ENCODE data around the gene AHRR. TPM values are rescaled to one million over a fixed set of nuclear protein-coding genes. Genes with fewer than 3 reads are reported as not detected.

AHRR gene
- polyA plus RNA-seq, 2 of the 4 experiments (the other 2 are of a cell fraction) = 1.2 to 1.7 TPM

GRCh38 chr5:337563-338130 lies 16.1 kb downstream of the AHRR start:
- Histone ChIP-seq H3K27ac (peak overlapping the region in 1 of 2 experiments; percentile 42; a peak in 1 of 6 replicates), H3K4me1 (no peaks in the 10 kb centered on the region), H3K4me2 (no peak overlapping the region), H3K4me3 (no peak overlapping the region), H3K9me3 (no peaks in the 10 kb centered on the region)
- peak; percentile 14 to 41; a peak in 1 of 5 replicates for TF ChIP-seq RAD21 (conservative IDR thresholded peaks at IDR 0.05 in 1 of 2, IDR thresholded peaks at IDR 0.05 in 1 of 2)
- TF ChIP-seq TFCP2L1 (CRISPR knock-in tag; IDR thresholded peaks at IDR 0.05) = no peak
- TF ChIP-seq, protein P1, sequence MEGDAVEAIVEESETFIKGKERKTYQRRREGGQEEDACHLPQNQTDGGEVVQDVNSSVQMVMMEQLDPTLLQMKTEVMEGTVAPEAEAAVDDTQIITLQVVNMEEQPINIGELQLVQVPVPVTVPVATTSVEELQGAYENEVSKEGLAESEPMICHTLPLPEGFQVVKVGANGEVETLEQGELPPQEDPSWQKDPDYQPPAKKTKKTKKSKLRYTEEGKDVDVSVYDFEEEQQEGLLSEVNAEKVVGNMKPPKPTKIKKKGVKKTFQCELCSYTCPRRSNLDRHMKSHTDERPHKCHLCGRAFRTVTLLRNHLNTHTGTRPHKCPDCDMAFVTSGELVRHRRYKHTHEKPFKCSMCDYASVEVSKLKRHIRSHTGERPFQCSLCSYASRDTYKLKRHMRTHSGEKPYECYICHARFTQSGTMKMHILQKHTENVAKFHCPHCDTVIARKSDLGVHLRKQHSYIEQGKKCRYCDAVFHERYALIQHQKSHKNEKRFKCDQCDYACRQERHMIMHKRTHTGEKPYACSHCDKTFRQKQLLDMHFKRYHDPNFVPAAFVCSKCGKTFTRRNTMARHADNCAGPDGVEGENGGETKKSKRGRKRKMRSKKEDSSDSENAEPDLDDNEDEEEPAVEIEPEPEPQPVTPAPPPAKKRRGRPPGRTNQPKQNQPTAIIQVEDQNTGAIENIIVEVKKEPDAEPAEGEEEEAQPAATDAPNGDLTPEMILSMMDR (IDR thresholded peaks at IDR 0.05) = peak; percentile 50
- TF ChIP-seq MAFK (IDR thresholded peaks at IDR 0.05; ENCODE audit: partially characterized antibody) = peak; percentile 18
- 48% methylated on average over 12 of the region's 12 CpGs for WGBS (ENCODE audit: missing lambda C conversion rate)
- POLR2A ChIA-PET = no interaction called here
- CTCF ChIA-PET = interaction anchor here (0.6 to 5.1 kb wide), 22 partner anchors 8 to 116 kb away, joined by 3 to 29 read pairs (median 6); partner anchors contain the start of gene AHRR
- FAIRE-seq = no peak
- DNase-seq (ENCODE audit: low read depth in 1 of 2, low spot score in 1 of 2) = peak; percentile 70 to 77
- peak; percentile 99 to 100 for ATAC-seq

- H3K9me3 ChIP-seq = no peaks in the 10 kb centered on the region
- ChIA-PET CTCF (no interaction called here), POLR2A (no interaction called here)
- 90% methylated on average over 26 of the region's 27 CpGs for WGBS (ENCODE audit: missing lambda C conversion rate)
- ATAC-seq (no peak), FAIRE-seq (no peak), DNase-seq (ENCODE audit: low read depth in 1 of 2, low spot score in 1 of 2) (no peak)
- H3K27ac ChIP-seq = peak overlapping the region in 1 of 2 experiments; percentile 97; a peak in 2 of 6 replicates
- peaks cover 3% of the 10 kb centered on the region; the same call in 1 of the 3 replicates for H3K4me1 ChIP-seq
- no peak for TF ChIP-seq E2F6 (IDR thresholded peaks at IDR 0.05; ENCODE audit: borderline replicate concordance, low read depth)
- no peak for TF ChIP-seq RCOR1 (IDR thresholded peaks at IDR 0.05; ENCODE audit: low read depth, low read length)
- TF ChIP-seq TP53 (CRISPR knock-in tag; IDR thresholded peaks at IDR 0.05) = no peak
- no peak for TF ChIP-seq MAFK (IDR thresholded peaks at IDR 0.05; ENCODE audit: partially characterized antibody)
- TF ChIP-seq, protein P2, sequence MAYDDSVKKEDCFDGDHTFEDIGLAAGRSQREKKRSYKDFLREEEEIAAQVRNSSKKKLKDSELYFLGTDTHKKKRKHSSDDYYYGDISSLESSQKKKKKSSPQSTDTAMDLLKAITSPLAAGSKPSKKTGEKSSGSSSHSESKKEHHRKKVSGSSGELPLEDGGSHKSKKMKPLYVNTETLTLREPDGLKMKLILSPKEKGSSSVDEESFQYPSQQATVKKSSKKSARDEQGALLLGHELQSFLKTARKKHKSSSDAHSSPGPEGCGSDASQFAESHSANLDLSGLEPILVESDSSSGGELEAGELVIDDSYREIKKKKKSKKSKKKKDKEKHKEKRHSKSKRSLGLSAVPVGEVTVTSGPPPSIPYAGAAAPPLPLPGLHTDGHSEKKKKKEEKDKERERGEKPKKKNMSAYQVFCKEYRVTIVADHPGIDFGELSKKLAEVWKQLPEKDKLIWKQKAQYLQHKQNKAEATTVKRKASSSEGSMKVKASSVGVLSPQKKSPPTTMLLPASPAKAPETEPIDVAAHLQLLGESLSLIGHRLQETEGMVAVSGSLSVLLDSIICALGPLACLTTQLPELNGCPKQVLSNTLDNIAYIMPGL (CRISPR knock-in tag; IDR thresholded peaks at IDR 0.05; ENCODE audit: borderline replicate concordance) = no peak
- TF ChIP-seq HDAC2 (IDR thresholded peaks at IDR 0.05) = no peak
- no peak for TF ChIP-seq POLR2A (IDR thresholded peaks at IDR 0.05; ENCODE audit: low read length)
- TF ChIP-seq CHD4 (IDR thresholded peaks at IDR 0.05; ENCODE audit: borderline replicate concordance) = no peak
- TF ChIP-seq ZFP36 (IDR thresholded peaks at IDR 0.05; ENCODE audit: borderline replicate concordance, partially characterized antibody) = no peak
- no peak for TF ChIP-seq NPAS2 (CRISPR knock-in tag; IDR thresholded peaks at IDR 0.05; ENCODE audit: borderline replicate concordance)
- no peak for TF ChIP-seq SREBF2 (IDR thresholded peaks at IDR 0.05)
- TF ChIP-seq SMC3 (IDR thresholded peaks at IDR 0.05) = no peak
- TF ChIP-seq, protein P3, sequence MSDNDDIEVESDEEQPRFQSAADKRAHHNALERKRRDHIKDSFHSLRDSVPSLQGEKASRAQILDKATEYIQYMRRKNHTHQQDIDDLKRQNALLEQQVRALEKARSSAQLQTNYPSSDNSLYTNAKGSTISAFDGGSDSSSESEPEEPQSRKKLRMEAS (IDR thresholded peaks at IDR 0.05) = no peak
- TF ChIP-seq MAZ (IDR thresholded peaks at IDR 0.05; ENCODE audit: borderline replicate concordance, low read depth, low read length) = no peak
- TF ChIP-seq, protein P1 (IDR thresholded peaks at IDR 0.05) = no peak
- H3K4me2 ChIP-seq = no peak overlapping the region
- no peak overlapping the region for H3K4me3 ChIP-seq
Measured at GRCh38 chr5:342501-343460, 21.3 kb downstream of the AHRR start.
